Retinal pigment epithelial cell (primary cell): Measurements from ENCODE around the gene ADRB1.
A peak's percentile ranks its signal among the peaks of the same experiment; 100 is the strongest.

ENCODE experiments used
- DNase-seq: peaks from one replicate; pipeline ENCODE4 v3.0.0-alpha.2; 2010; ENCODE audit warnings: low read depth
- H3K4me3 ChIP-seq: 2 replicates; pipeline ENCODE4 v1.5.1; 2011; ENCODE audit warnings: mild to moderate bottlenecking, low read length, control low read depth, moderate library complexity
- CTCF ChIP-seq: conservative IDR thresholded peaks from 2 replicates; pipeline ENCODE4 v1.5.1; 2011; ENCODE audit warnings: low read depth, low read length, control low read depth, inconsistent platforms

Gene ADRB1

DNA sequence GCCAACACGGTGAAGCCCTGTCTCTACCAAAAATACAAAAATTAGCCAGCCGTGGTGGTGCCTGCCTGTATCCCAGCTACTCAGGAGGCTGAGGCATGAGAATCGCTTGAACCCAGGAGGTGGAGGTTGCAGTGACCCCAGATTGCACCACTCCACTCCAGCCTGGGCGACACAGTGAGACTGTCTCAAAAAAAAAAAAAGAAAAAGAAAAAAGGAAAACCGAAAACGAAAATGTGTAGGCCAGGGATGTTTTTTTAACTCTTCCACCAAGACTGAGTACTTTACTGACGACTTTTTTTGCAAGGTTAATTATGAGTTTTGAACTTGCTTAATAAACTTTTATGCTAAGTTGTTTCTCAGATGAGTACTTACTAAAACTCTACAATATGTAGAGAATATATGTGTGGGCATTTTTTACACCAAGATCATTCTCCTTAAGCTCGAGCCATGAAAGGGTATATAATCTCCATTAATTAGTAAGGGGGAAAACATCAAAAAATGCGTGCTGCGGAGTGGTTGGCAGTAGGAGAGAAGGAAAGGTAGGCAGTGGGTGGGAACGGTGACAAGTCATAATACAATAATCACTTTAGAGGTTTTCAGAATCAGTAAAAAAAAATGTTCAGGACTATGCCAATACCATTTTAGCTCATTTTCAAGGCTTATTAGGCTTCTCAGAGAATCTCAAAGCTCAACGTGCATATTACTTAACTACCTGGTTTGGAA is 8.6 kb upstream of the ADRB1 start:
- DNase-seq: no peak
- H3K4me3 ChIP-seq: no peak overlapping the region
- no peak for TF ChIP-seq CTCF

DNA sequence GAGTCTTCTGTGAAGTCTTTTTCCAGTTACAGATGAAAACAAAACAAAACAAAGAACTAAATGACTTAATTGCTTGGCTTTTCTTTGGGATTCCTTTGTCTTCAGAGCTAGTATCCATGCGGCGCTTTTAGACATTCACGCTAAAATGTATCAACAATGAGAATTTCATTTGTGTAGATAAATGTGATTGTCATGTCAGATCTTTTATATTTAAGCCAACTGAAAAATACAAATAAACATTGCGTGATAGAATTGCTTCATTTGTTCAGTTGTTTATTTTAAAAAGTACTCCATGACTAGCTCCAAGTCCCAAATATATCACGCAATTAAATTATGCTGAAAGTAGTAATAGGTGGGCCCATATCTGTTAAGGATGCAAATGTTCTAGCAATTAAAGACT is 7.9 kb upstream of the ADRB1 start:
- DNase-seq: no peak
- TF ChIP-seq CTCF: no peak
- H3K4me3 ChIP-seq: no peak overlapping the region

DNA sequence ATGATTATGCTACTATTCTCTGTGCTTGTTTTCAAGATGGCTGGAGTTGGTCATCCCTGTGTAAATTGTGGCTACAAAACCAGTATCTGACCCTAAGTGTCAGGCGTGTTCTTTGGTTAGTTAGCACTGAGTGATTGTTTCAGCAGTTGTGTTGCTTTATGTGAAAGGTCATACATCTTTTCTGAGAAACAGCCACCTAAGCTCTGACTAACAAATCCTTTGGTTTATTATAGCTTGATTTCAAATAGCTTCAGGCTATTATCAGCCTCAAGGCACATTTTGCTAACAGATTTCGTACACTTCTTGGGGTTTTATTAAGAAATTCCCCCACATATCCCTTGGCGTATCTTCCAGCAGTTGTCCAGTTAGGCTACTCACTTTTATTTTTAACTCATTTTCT is 4.8 kb upstream of the ADRB1 start:
- no peak overlapping the region for H3K4me3 ChIP-seq
- no peak for TF ChIP-seq CTCF
- no peak for DNase-seq

DNA sequence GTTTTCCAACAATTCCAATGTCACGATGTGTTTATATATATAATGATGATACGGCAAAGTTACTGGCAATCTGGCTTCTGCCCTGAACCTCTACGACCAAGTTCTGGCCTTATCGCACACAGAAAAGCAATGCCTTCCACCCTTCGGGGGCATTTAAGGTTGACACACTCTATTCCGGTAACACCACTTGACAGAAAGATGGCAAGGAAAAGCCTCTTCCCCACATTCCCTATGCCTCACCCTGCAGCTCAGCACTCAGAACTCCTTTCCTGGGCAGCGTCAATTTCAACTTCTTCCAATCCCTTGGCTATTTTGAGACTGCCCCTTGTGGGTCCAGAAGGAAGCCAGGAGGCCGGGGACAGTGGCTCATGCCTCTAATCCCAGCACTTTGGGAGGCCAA is 2.5 kb upstream of the ADRB1 start:
- TF ChIP-seq CTCF: no peak
- no peak for DNase-seq
- no peak overlapping the region for H3K4me3 ChIP-seq

DNA sequence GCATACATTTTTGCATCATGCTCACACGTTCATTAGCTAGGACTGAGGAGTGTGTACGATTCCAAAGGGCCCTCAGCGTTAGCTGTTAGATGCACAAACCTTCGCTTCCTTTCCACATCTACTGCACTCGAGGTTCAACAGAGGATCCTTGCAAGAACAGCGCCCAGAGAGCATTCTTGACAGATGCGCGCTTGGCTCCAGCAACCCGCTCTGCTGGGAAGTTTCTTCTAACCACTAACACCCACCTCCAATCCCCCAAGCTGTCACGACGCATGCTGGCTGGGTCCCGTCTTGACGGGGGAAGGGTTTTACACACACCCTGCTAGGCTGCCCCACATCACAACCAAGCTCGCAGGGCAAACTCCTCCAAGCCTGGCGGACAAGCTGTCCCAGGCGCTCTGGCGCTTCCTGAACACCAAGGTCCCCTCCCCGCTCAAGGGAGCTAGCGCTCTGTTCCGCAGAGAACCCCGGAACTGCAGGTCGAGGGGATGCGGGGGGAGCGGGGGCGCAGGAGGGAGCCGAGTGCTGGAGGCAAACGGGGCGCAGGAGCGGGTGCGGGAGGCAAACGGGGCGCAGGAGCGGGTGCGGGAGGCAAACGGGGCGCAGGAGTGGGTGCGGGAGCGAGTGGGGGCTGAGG is 653 bp upstream of the ADRB1 start:
- no peak for TF ChIP-seq CTCF
- H3K4me3 ChIP-seq: peak overlapping the region; percentile 59
- no peak for DNase-seq

- DNase-seq: no peak
- TF ChIP-seq CTCF: no peak
- peak overlapping the region; percentile 30 for H3K4me3 ChIP-seq
Measured at GRCh38 chr10:114044247-114045135, 825 bp downstream of the ADRB1 start.
